ENCODE measurements around the gene MAP7. TPM values are rescaled to one million over a fixed set of nuclear protein-coding genes. Genes with fewer than 3 reads are reported as not detected.

The MAP7 gene
- total and polyA plus RNA-seq, 2 of the 13 experiments (the other 11 are each of a cell fraction or from before 2014, with no cell fraction given), result 0.04 TPM; not detected in 1

DNA sequence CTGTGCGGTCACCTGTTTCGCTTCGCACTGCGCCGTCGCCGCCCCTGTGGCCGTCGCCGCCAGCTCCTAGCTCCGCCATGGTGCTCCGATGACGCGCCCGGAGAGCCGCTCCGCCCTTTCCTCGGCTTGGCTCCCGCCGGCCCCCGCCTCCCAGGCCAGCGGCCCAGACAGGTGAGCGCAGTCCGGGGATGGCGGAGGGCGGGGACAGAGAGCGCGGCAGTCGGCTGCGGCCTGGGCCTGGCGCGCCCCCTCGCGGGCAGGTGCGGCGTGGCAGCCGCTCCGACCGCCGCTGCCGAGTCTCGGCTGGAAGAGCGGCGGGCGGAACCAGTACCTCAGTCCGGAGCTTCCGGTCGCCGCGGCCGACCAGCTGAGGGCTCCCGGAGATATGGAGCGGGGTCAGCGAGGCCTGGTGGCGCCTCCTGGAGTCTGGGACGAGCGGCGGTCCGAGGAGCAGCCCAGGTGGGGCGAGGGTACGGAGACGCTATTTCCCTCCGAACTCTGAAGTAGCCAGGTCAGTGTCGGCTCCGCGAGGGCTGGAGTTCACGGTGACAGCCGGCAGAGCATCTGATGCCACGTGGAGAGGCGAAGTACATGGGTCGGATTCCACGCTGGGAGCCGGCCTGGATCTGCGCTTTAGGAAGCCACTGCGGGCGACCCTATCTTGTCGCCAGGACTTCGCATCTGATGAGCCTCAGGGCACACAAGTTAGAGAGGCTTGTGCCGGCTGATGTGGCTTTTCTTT lies at the start of gene MAP7 (continued):
- TF ChIP-seq, protein P1, sequence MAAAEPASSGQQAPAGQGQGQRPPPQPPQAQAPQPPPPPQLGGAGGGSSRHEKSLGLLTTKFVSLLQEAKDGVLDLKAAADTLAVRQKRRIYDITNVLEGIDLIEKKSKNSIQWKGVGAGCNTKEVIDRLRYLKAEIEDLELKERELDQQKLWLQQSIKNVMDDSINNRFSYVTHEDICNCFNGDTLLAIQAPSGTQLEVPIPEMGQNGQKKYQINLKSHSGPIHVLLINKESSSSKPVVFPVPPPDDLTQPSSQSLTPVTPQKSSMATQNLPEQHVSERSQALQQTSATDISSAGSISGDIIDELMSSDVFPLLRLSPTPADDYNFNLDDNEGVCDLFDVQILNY (CRISPR knock-in tag; conservative IDR thresholded peaks at IDR 0.05), result no peak
- no peak for TF ChIP-seq ONECUT2 (CRISPR knock-in tag; IDR thresholded peaks at IDR 0.05)
- no peak for TF ChIP-seq RFX1 (IDR thresholded peaks at IDR 0.05)
- TF ChIP-seq PHF21A (CRISPR knock-in tag; IDR thresholded peaks at IDR 0.05), result no peak
- 0 out of 2 replicates have a peak, but pooled peaks have one; percentile 28 for TF ChIP-seq MYC (CRISPR knock-in tag; IDR thresholded peaks at IDR 0.05; ENCODE audit: borderline replicate concordance)
- no peak for TF ChIP-seq ZNF24 (IDR thresholded peaks at IDR 0.05)
- TF ChIP-seq BRCA1 (CRISPR knock-in tag; IDR thresholded peaks at IDR 0.05), result no peak
- no peak for TF ChIP-seq HNRNPL (IDR thresholded peaks at IDR 0.05; ENCODE audit: low read depth, low read length)

DNA sequence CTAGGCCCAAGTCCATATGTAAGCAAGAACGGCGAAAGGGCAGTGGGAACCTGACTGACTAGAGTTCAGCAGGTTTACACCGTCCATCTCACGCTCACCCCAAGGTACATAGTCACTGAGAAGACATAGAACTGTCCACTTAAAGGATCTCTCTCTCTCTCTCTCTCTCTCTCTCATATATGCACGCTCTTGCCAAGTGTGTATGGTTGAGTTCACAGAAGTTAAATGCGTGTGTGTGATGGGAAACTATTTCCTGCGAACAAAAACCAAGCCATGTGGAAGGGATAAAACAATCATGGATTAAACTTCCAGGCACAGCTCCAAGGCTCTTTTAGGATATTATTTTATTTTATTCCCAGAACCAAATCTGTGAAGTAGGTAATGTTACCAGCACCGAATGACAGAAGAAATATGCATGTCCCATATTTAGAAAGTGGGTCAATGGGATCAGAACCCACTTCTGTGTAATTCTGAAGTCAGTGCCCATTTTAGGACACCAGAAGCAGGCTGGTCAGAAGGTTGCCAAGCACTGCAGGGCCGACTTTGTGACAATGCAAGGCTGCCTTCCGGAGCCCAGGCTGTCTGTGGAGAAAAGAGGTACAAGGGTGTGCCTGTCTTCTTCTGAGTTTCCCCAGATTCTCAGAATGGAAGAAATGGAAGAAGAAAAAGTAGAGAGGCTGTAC lies 49.2 kb upstream of the MAP7 start:
- TF ChIP-seq ZNF609 (CRISPR knock-in tag; IDR thresholded peaks at IDR 0.05; ENCODE audit: borderline replicate concordance) (no peak), THYN1 (CRISPR knock-in tag; IDR thresholded peaks at IDR 0.05; ENCODE audit: borderline replicate concordance, low read depth) (no peak), NFYB (CRISPR knock-in tag; IDR thresholded peaks at IDR 0.05) (no peak), MYC (CRISPR knock-in tag; IDR thresholded peaks at IDR 0.05; ENCODE audit: borderline replicate concordance) (no peak), CHD2 (IDR thresholded peaks at IDR 0.05; ENCODE audit: low read depth, low read length) (no peak), ZNF792 (CRISPR knock-in tag; IDR thresholded peaks at IDR 0.05) (no peak), ATF1 (CRISPR knock-in tag; IDR thresholded peaks at IDR 0.05) (no peak), ZIK1 (CRISPR knock-in tag; IDR thresholded peaks at IDR 0.05; ENCODE audit: borderline replicate concordance, low read depth) (no peak), ZNF17 (CRISPR knock-in tag; IDR thresholded peaks at IDR 0.05) (no peak), ZGPAT (CRISPR knock-in tag; IDR thresholded peaks at IDR 0.05) (no peak)
- Histone ChIP-seq H3K9me3 (ENCODE audit: low read length) (no peaks in the 10 kb centered on the region), H3K27ac (ENCODE audit: extremely low read length, insufficient read depth, low read length) (no peak overlapping the region), H3K79me2 (ENCODE audit: insufficient read depth, low read length) (no peaks in the 10 kb centered on the region), H3K9ac (ENCODE audit: insufficient read depth, low read depth, low read length) (no peak overlapping the region), H4K20me1 (ENCODE audit: insufficient read depth, low read length) (no peaks in the 10 kb centered on the region), H3K4me3 (replicated peaks in 1 of 3; ENCODE audit: insufficient read depth in 1 of 3, low read depth in 2 of 3, low read length in 3 of 3) (no peak overlapping the region), H3K36me3 (replicated peaks in 1 of 2; ENCODE audit: control insufficient read depth in 1 of 2, insufficient read depth in 2 of 2, low read length in 2 of 2) (no peaks in the 10 kb centered on the region), H2AFZ (ENCODE audit: low read length) (no peak overlapping the region), H3K27me3 (ENCODE audit: control insufficient read depth in 1 of 2, insufficient read depth in 2 of 2, low read length in 2 of 2) (peaks cover 0 to 13% of the 10 kb centered on the region in 2 experiments; a peak in 2 of 5 replicates), H3K4me2 (ENCODE audit: low read depth, low read length) (no peak overlapping the region), H3K4me1 (ENCODE audit: insufficient read depth, low read length) (no peaks in the 10 kb centered on the region)
- in situ Hi-C loops (cut with HindIII; ENCODE audit: extremely low pct_ligation_motif_present, low pct_unique_long_range_greater_than_20kb), result no loop called here
- POLR2A ChIA-PET, result no interaction called here
- no peak for FAIRE-seq
- CTCF ChIA-PET (ENCODE audit: low intra/inter-chr PET ratio, low total read pairs), result no interaction called here
- ATAC-seq, result no peak
- WGBS (ENCODE audit: low lambda C conversion rate), result 33% methylated on average over 10 of the region's 10 CpGs
- no peak for DNase-seq (ENCODE audit: low spot score)
- no TSS peak for BruUV-seq (replicated peaks)
- intact Hi-C loops (cut with micrococcal nuclease; ENCODE audit: unreplicated experiment), result no loop called here

All from HepG2 (cell line).